Astrocyte of the cerebellum (primary cell): ENCODE measurements around the gene IFITM5.

Source experiments
- DNase-seq: peaks from one replicate; pipeline ENCODE4 v3.0.0-alpha.2; 2011; ENCODE audit warnings: low read depth
- H3K4me3 ChIP-seq: 2 replicates; pipeline ENCODE4 v1.5.1; 2011; ENCODE audit warnings: mild to moderate bottlenecking, low read depth, low read length, moderate library complexity
- in situ Hi-C: cut with HindIII; loops from 2 replicates; pipeline ENCODE4 v1.10.0; 2017; ENCODE audit warnings: low sequenced_read_pairs
- TF ChIP-seq, protein P1 (sequence below): IDR thresholded peaks from 2 replicates; pipeline ENCODE4 v1.5.1; 2012; ENCODE audit warnings: low read length, low read depth, moderate library complexity, mild to moderate bottlenecking; ENCODE audit errors: missing control alignments

IFITM5 gene

GRCh38 chr11:285021-285893 lies 14.1 kb downstream of the IFITM5 start:
- in situ Hi-C loops: no loop called here
- no peak overlapping the region for H3K4me3 ChIP-seq
- TF ChIP-seq, protein P1, sequence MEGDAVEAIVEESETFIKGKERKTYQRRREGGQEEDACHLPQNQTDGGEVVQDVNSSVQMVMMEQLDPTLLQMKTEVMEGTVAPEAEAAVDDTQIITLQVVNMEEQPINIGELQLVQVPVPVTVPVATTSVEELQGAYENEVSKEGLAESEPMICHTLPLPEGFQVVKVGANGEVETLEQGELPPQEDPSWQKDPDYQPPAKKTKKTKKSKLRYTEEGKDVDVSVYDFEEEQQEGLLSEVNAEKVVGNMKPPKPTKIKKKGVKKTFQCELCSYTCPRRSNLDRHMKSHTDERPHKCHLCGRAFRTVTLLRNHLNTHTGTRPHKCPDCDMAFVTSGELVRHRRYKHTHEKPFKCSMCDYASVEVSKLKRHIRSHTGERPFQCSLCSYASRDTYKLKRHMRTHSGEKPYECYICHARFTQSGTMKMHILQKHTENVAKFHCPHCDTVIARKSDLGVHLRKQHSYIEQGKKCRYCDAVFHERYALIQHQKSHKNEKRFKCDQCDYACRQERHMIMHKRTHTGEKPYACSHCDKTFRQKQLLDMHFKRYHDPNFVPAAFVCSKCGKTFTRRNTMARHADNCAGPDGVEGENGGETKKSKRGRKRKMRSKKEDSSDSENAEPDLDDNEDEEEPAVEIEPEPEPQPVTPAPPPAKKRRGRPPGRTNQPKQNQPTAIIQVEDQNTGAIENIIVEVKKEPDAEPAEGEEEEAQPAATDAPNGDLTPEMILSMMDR: no peak
- DNase-seq: no peak

GRCh38 chr11:284105-285020 lies 15.0 kb downstream of the IFITM5 start:
- H3K4me3 ChIP-seq: no peak overlapping the region
- TF ChIP-seq, protein P1: no peak
- in situ Hi-C loops: no loop called here
- no peak for DNase-seq

GRCh38 chr11:283405-284104 lies 15.8 kb downstream of the IFITM5 start:
- TF ChIP-seq, protein P1: no peak
- in situ Hi-C loops: no loop called here
- no peak for DNase-seq
- H3K4me3 ChIP-seq: no peak overlapping the region

- TF ChIP-seq, protein P1: no peak
- H3K4me3 ChIP-seq: no peak overlapping the region
- in situ Hi-C loops: no loop called here
- no peak for DNase-seq
Observed at GRCh38 chr11:282630-283360, 16.5 kb downstream of the IFITM5 start.

DNA sequence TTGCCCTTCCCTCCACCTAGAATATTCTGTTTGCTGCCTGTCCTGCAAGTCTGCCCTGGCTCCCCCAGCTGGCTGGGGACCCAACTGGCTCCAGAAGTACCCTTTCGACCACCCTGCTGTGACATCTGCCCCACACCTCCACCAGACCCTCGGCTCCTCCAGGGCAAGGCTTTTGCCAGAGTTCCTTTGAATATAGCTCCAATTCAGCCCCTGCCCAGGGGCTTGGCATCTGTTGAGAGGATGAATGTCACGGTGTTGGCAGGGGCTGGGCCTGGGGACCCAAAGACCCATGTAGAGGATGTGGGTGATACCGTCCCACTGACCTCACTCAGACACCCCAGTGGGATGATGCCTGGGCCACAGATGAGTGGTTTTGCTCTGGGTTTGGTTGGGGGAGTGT lies 17.2 kb downstream of the IFITM5 start:
- TF ChIP-seq, protein P1: no peak
- no peak overlapping the region for H3K4me3 ChIP-seq
- in situ Hi-C loops: no loop called here
- DNase-seq: no peak
